ENCODE data around the gene TUBD1. TPM values are rescaled to one million over a fixed set of nuclear protein-coding genes. Genes with fewer than 3 reads are reported as not detected.
A peak's percentile ranks its signal among the peaks of the same experiment; 100 is the strongest.
"Not testable (repeated sequence)": the region's sequence is repeated elsewhere in the genome, so short reads cannot be mapped to it uniquely, and the experiment has no call there.

The TUBD1 gene
- total RNA-seq, 2 experiments from 2014 or later, result 12.3 to 13.8 TPM

- CTCF ChIA-PET, result interaction anchor here (0.6 to 1.2 kb wide), 4 partner anchors 13 to 184 kb away, joined by 3 to 4 read pairs (median 3); no protein-coding TSS in a partner anchor
- peaks cover 1% of the 10 kb centered on the region for H3K4me1 Mint-ChIP-seq
- H3K4me3 Mint-ChIP-seq, result no peak overlapping the region
- no peaks in the 10 kb centered on the region for H3K9me3 Mint-ChIP-seq
- DNase-seq, result no peak
- H3K27me3 Mint-ChIP-seq, result no peaks in the 10 kb centered on the region
- peaks cover 17% of the 10 kb centered on the region for H3K36me3 Mint-ChIP-seq (ENCODE audit: low read depth)
- POLR2A ChIA-PET, result no interaction called here
- H3K27ac Mint-ChIP-seq, result no peak overlapping the region
Observed at GRCh38 chr17:59869941-59870218, 22.9 kb downstream of the TUBD1 start.

GRCh38 chr17:59863616-59864015 lies 29.1 kb downstream of the TUBD1 start:
- POLR2A ChIA-PET, result no interaction called here
- no peak overlapping the region for H3K4me3 Mint-ChIP-seq
- H3K27me3 Mint-ChIP-seq, result no peaks in the 10 kb centered on the region
- no peaks in the 10 kb centered on the region for H3K9me3 Mint-ChIP-seq
- H3K36me3 Mint-ChIP-seq (ENCODE audit: low read depth), result peaks cover 21% of the 10 kb centered on the region
- CTCF ChIA-PET, result interaction anchor here (0.7 to 2.3 kb wide), 2 partner anchors 10 to 163 kb away, joined by 7 to 9 read pairs; no protein-coding TSS in a partner anchor
- DNase-seq, result no peak
- no peak overlapping the region for H3K27ac Mint-ChIP-seq
- H3K4me1 Mint-ChIP-seq, result peaks cover 10% of the 10 kb centered on the region

- DNase-seq, result peak; percentile 44
- Mint-ChIP-seq H3K36me3 (ENCODE audit: low read depth) (peaks cover 14% of the 10 kb centered on the region), H3K27ac (peak overlapping the region; percentile 25), H3K4me3 (no peak overlapping the region), H3K27me3 (no peaks in the 10 kb centered on the region), H3K9me3 (no peaks in the 10 kb centered on the region), H3K4me1 (peaks cover 24% of the 10 kb centered on the region)
- POLR2A ChIA-PET, result interaction anchor here (0.5 to 1.0 kb wide), 7 partner anchors 8 to 396 kb away, joined by 3 to 4 read pairs (median 3); no protein-coding TSS in a partner anchor
- CTCF ChIA-PET, result interaction anchor here (0.9 to 4.8 kb wide), 11 partner anchors 9 to 169 kb away, joined by 3 to 45 read pairs (median 5); no protein-coding TSS in a partner anchor
Observed at GRCh38 chr17:59859444-59860025, 33.2 kb downstream of the TUBD1 start.

- ChIA-PET POLR2A (interaction anchor here (0.6 to 1.0 kb wide), 7 partner anchors 9 to 395 kb away, joined by 3 to 4 read pairs (median 3); no protein-coding TSS in a partner anchor), CTCF (interaction anchor here (0.6 to 4.8 kb wide), 13 partner anchors 9 to 354 kb away, joined by 3 to 45 read pairs (median 5); no protein-coding TSS in a partner anchor)
- H3K27ac Mint-ChIP-seq, result no peak overlapping the region
- H3K36me3 Mint-ChIP-seq (ENCODE audit: low read depth), result peaks cover 13% of the 10 kb centered on the region
- no peaks in the 10 kb centered on the region for H3K27me3 Mint-ChIP-seq
- no peaks in the 10 kb centered on the region for H3K9me3 Mint-ChIP-seq
- DNase-seq, result no peak
- no peak overlapping the region for H3K4me3 Mint-ChIP-seq
- peaks cover 28% of the 10 kb centered on the region for H3K4me1 Mint-ChIP-seq
Observed at GRCh38 chr17:59858932-59859331, 33.8 kb downstream of the TUBD1 start.

- Mint-ChIP-seq H3K36me3 (ENCODE audit: low read depth) (peaks cover 13% of the 10 kb centered on the region), H3K4me3 (no peak overlapping the region), H3K27ac (no peak overlapping the region), H3K4me1 (peaks cover 31% of the 10 kb centered on the region), H3K27me3 (no peaks in the 10 kb centered on the region), H3K9me3 (no peaks in the 10 kb centered on the region)
- ChIA-PET POLR2A (interaction anchor here (0.6 to 0.9 kb wide), 3 partner anchors 40 to 107 kb away, joined by 3 to 4 read pairs (median 4); no protein-coding TSS in a partner anchor), CTCF (interaction anchor here (0.6 to 4.8 kb wide), 8 partner anchors 8 to 353 kb away, joined by 3 to 45 read pairs (median 5); no protein-coding TSS in a partner anchor)
- DNase-seq, result no peak
Observed at GRCh38 chr17:59858167-59858816, 34.5 kb downstream of the TUBD1 start.

GRCh38 chr17:59856859-59857794 lies 35.6 kb downstream of the TUBD1 start:
- DNase-seq, result no peak
- Mint-ChIP-seq H3K27me3 (no peaks in the 10 kb centered on the region), H3K4me1 (peaks cover 43% of the 10 kb centered on the region), H3K9me3 (peaks cover 3% of the 10 kb centered on the region), H3K27ac (no peak overlapping the region), H3K4me3 (no peak overlapping the region), H3K36me3 (ENCODE audit: low read depth) (peaks cover 12% of the 10 kb centered on the region)
- ChIA-PET POLR2A (interaction anchor here (0.6 kb wide), 1 partner anchor 19 kb away, joined by 4 read pairs; no protein-coding TSS in a partner anchor), CTCF (interaction anchor here (1.0 to 1.1 kb wide), 2 partner anchors 13 to 72 kb away, joined by 3 read pairs; no protein-coding TSS in a partner anchor)

GRCh38 chr17:59853919-59854729 lies 38.6 kb downstream of the TUBD1 start:
- CTCF ChIA-PET, result interaction anchor here (0.6 to 2.0 kb wide), 11 partner anchors 9 to 209 kb away, joined by 3 to 11 read pairs (median 4); no protein-coding TSS in a partner anchor
- not testable (repeated sequence) for H3K27me3 Mint-ChIP-seq; H3K9me3 Mint-ChIP-seq; DNase-seq; H3K36me3 Mint-ChIP-seq (ENCODE audit: low read depth); H3K4me3 Mint-ChIP-seq
- POLR2A ChIA-PET, result interaction anchor here (0.6 to 2.1 kb wide), 4 partner anchors 10 to 189 kb away, joined by 3 to 12 read pairs (median 6); no protein-coding TSS in a partner anchor
- Mint-ChIP-seq H3K4me1 (peaks cover 53% of the 10 kb centered on the region), H3K27ac (peak overlapping the region; percentile 73)

GRCh38 chr17:59853168-59853918 lies 39.4 kb downstream of the TUBD1 start:
- peak overlapping the region; percentile 73 for H3K27ac Mint-ChIP-seq
- no peak overlapping the region for H3K4me3 Mint-ChIP-seq
- POLR2A ChIA-PET, result interaction anchor here (0.6 to 2.1 kb wide), 4 partner anchors 10 to 189 kb away, joined by 3 to 12 read pairs (median 6); no protein-coding TSS in a partner anchor
- no peaks in the 10 kb centered on the region for H3K27me3 Mint-ChIP-seq
- peaks cover 3% of the 10 kb centered on the region for H3K36me3 Mint-ChIP-seq (ENCODE audit: low read depth)
- DNase-seq, result peak; percentile 68
- peaks cover 3% of the 10 kb centered on the region for H3K9me3 Mint-ChIP-seq
- CTCF ChIA-PET, result interaction anchor here (0.6 to 2.0 kb wide), 8 partner anchors 10 to 126 kb away, joined by 3 to 11 read pairs (median 4); no protein-coding TSS in a partner anchor
- H3K4me1 Mint-ChIP-seq, result peaks cover 55% of the 10 kb centered on the region

GRCh38 chr17:59852847-59853167 lies 39.9 kb downstream of the TUBD1 start:
- H3K36me3 Mint-ChIP-seq (ENCODE audit: low read depth); DNase-seq; H3K27me3 Mint-ChIP-seq; H3K9me3 Mint-ChIP-seq; H3K4me3 Mint-ChIP-seq: not testable (repeated sequence)
- peak overlapping the region; percentile 73 for H3K27ac Mint-ChIP-seq
- ChIA-PET CTCF (interaction anchor here (1.6 to 2.0 kb wide), 2 partner anchors 11 to 15 kb away, joined by 9 to 11 read pairs; no protein-coding TSS in a partner anchor), POLR2A (interaction anchor here (1.0 to 2.1 kb wide), 2 partner anchors 9 to 98 kb away, joined by 8 to 12 read pairs; no protein-coding TSS in a partner anchor)
- H3K4me1 Mint-ChIP-seq, result peaks cover 56% of the 10 kb centered on the region

GRCh38 chr17:59851439-59852375 lies 41.0 kb downstream of the TUBD1 start:
- ChIA-PET CTCF (no interaction called here), POLR2A (no interaction called here)
- H3K4me1 Mint-ChIP-seq, result peaks cover 60% of the 10 kb centered on the region
- peaks cover 7% of the 10 kb centered on the region for H3K36me3 Mint-ChIP-seq (ENCODE audit: low read depth)
- H3K9me3 Mint-ChIP-seq, result peaks cover 3% of the 10 kb centered on the region
- H3K4me3 Mint-ChIP-seq, result no peak overlapping the region
- H3K27ac Mint-ChIP-seq, result peak overlapping the region; percentile 73
- DNase-seq, result no peak
- H3K27me3 Mint-ChIP-seq, result no peaks in the 10 kb centered on the region

Measured in activated CD4-positive, alpha-beta T cell treated with anti-CD3 and anti-CD28 coated beads, Interleukin-2, amount 10 ng/mL, durations not matched to agents 7 days and 5 days (primary cell).